HT1080 (cell line): ENCODE data around the gene LRRC36. TPM values are rescaled to one million over a fixed set of nuclear protein-coding genes. Genes with fewer than 3 reads are reported as not detected.

ENCODE experiments used
- DNase-seq: peaks from one replicate; pipeline ENCODE4 v3.0.0-alpha.2; 2015; ENCODE audit warnings: low read depth
- polyA plus RNA-seq, 2 experiments: library from polyadenylated mRNA; depleted of rRNA; stranded (reverse); fragments of >200 nt; gene quantifications; 2 replicates each; pipeline ENCODE4 v1.2.3, GENCODE V29; 2015
- total RNA-seq: library from RNA; depleted of rRNA; stranded (reverse); fragments of >200 nt; shearing (Covaris generic); gene quantifications from 2 replicates; pipeline ENCODE4 v1.2.3, GENCODE V29; 2014; rRNA removed

The LRRC36 gene
- not detected in 2 replicates for total RNA-seq
- not detected in 2 replicates for polyA plus RNA-seq (2015; cell fraction: cytosol; rRNA removed)
- polyA plus RNA-seq (2015; cell fraction: nucleus; rRNA removed), result not detected in 2 replicates

GRCh38 chr16:67326472-67327309, at the start of gene LRRC36, which contains the start of gene KCTD19:
Gene LRRC36, plus strand, starts transcription at chr16:67326815. Its CDS starts 48 bp downstream, at chr16:67326863.
Gene KCTD19, minus strand, starts transcription at chr16:67326741. Its CDS starts 34 bp downstream, at chr16:67326707.
- no peak for DNase-seq

GRCh38 chr16:67277294-67277998, 49.2 kb upstream of the LRRC36 start:
- DNase-seq, result peak; percentile 99

GRCh38 chr16:67277999-67278772, 48.4 kb upstream of the LRRC36 start:
- DNase-seq, result peak; percentile 89

GRCh38 chr16:67278773-67279295, 47.8 kb upstream of the LRRC36 start:
- no peak for DNase-seq

GRCh38 chr16:67279296-67280089, 47.1 kb upstream of the LRRC36 start, which contains the start of gene PLEKHG4:
Gene PLEKHG4, plus strand, starts transcription at chr16:67279532. Its CDS starts 513 bp downstream, at chr16:67280045.
- DNase-seq, result no peak

GRCh38 chr16:67280090-67281015, 46.3 kb upstream of the LRRC36 start:
- no peak for DNase-seq

GRCh38 chr16:67281536-67282446, 44.8 kb upstream of the LRRC36 start:
- DNase-seq, result no peak

- DNase-seq, result no peak
These were observed 44.2 kb upstream of the LRRC36 start for GRCh38 chr16:67282447-67282805.

- peak; percentile 42 for DNase-seq
These were observed 43.4 kb upstream of the LRRC36 start for GRCh38 chr16:67283039-67283825.

- no peak for DNase-seq
These were observed 42.6 kb upstream of the LRRC36 start for GRCh38 chr16:67283826-67284555.

- DNase-seq, result peak; percentile 57
These were observed 41.6 kb upstream of the LRRC36 start for GRCh38 chr16:67284699-67285646.

- DNase-seq, result no peak
These were observed 40.0 kb upstream of the LRRC36 start for GRCh38 chr16:67286441-67287235.

GRCh38 chr16:67287960-67288359, 38.7 kb upstream of the LRRC36 start:
- no peak for DNase-seq

- DNase-seq, result no peak
These were observed 35.2 kb upstream of the LRRC36 start for GRCh38 chr16:67291461-67291860.
